K562 (cell line): Measurements from ENCODE around the gene CLCN5. TPM values are rescaled to one million over a fixed set of nuclear protein-coding genes. Genes with fewer than 3 reads are reported as not detected.

Source experiments
- ATAC-seq: fragments of 200-7000 bp; cut with Tn5 transposase; 3 replicates; pipeline ENCODE4 v1.9.1; 2020; ENCODE audit warnings: moderate library complexity
- BruUV-seq: library from RNA; stranded (reverse); fragments of 400-500 nt; replicated peaks from 2 replicates; lab custom pipeline; 2021; lab: Mats Ljungman, UMichigan
- CTCF ChIA-PET: fragments of 300-600 bp; formaldehyde crosslinking; extraction: SDS; loops from one replicate; lab custom pipeline; 2021; ENCODE audit warnings: low intra/inter-chr PET ratio; lab: Yijun Ruan, JAX
- POLR2A ChIA-PET: fragments of 300-600, 350-650 bp; sonication (Branson Sonifier 250); formaldehyde crosslinking; extraction: SDS; loops from one replicate; lab custom pipeline; 2021; ENCODE audit warnings: antibody characterized with exemption, inconsistent platforms; lab: Yijun Ruan, JAX
- DNase-seq, 4 experiments: peaks; one replicate each; pipeline versions ENCODE4 v3.0.0 to v3.0.0-alpha.2; 2011 to 2018; ENCODE audit warnings: low spot score in 3 of 4, mixed read lengths in 3 of 4; ENCODE audit errors: extremely low read depth in 1 of 4
- FAIRE-seq: peaks from 2 replicates; lab custom pipeline; 2011; peaks lifted over from hg19 to GRCh38; lab: Jason Lieb, UNC
- H2AFZ ChIP-seq: 2 replicates; pipeline ENCODE4 v1.6.0; 2011; ENCODE audit warnings: low read depth, low read length, control low read depth, inconsistent platforms
- H3K27ac ChIP-seq: fragments of 200-600 bp; 3 replicates; pipeline ENCODE4 v1.8.0; 2011; ENCODE audit warnings: low read depth, mild to moderate bottlenecking, control low read depth, inconsistent platforms, low read length, moderate library complexity, mixed read lengths; ENCODE audit errors: extremely low read depth
- H3K27me3 ChIP-seq, 2 experiments: fragments of 300-600 bp in 1 of 2; 2 replicates in 1 of 2; 3 replicates in 1 of 2; pipeline versions ENCODE4 v1.6.0 to v1.8.0; 2011; ENCODE audit warnings: inconsistent platforms in 2 of 2, low read length in 2 of 2, mild to moderate bottlenecking in 1 of 2, mixed read lengths in 1 of 2, moderate library complexity in 1 of 2; ENCODE audit not compliant: control insufficient read depth in 2 of 2, insufficient read depth in 2 of 2
- H3K36me3 ChIP-seq: fragments of 300-600 bp; 3 replicates; pipeline ENCODE4 v1.8.0; 2011; ENCODE audit warnings: mild to moderate bottlenecking, low read length, inconsistent platforms; ENCODE audit not compliant: control insufficient read depth, insufficient read depth
- H3K4me1 ChIP-seq, 2 experiments: fragments of 200-600 bp in 1 of 2; replicated peaks in 1 of 2; 2 replicates in 1 of 2; 3 replicates in 1 of 2; pipeline versions ENCODE4 v1.5.1 to v1.8.0; 2011; ENCODE audit warnings: inconsistent platforms in 2 of 2, low read length in 2 of 2, mild to moderate bottlenecking in 1 of 2, mixed read lengths in 1 of 2, moderate library complexity in 1 of 2; ENCODE audit not compliant: control insufficient read depth in 2 of 2, insufficient read depth in 2 of 2
- H3K4me2 ChIP-seq: 2 replicates; pipeline ENCODE4 v1.6.1; 2011; ENCODE audit warnings: low read length, control low read depth, inconsistent platforms, mixed read lengths; ENCODE audit not compliant: insufficient read depth
- H3K4me3 ChIP-seq: fragments of 200-600 bp; sonication (generic), shearing (Covaris generic); 2 replicates; pipeline ENCODE4 v1.5.1; 2016; ENCODE audit warnings: control low read depth, inconsistent platforms
- H3K79me2 ChIP-seq: fragments of 200-600 bp; 3 replicates; pipeline ENCODE4 v1.8.0; 2011; ENCODE audit warnings: low read length, inconsistent platforms; ENCODE audit not compliant: control insufficient read depth, insufficient read depth
- H3K9ac ChIP-seq, 2 experiments: 2 replicates each; pipeline versions ENCODE4 v1.6.0 to v1.6.1; 2011; ENCODE audit warnings: low read depth in 2 of 2, low read length in 2 of 2, control low read depth in 1 of 2, inconsistent platforms in 1 of 2, mild to moderate bottlenecking in 1 of 2, mixed read lengths in 1 of 2; ENCODE audit not compliant: insufficient read depth in 1 of 2
- H3K9me1 ChIP-seq: one replicate; pipeline ENCODE4 v1.6.0; 2011; ENCODE audit warnings: inconsistent platforms, mild to moderate bottlenecking, low read length, moderate library complexity; ENCODE audit not compliant: control insufficient read depth, insufficient read depth
- H3K9me3 ChIP-seq: replicated peaks from 2 replicates; pipeline ENCODE4 v1.5.1; 2011; ENCODE audit warnings: low read depth, low read length, inconsistent platforms; ENCODE audit not compliant: control insufficient read depth, insufficient read depth
- H4K20me1 ChIP-seq: replicated peaks from 2 replicates; pipeline ENCODE4 v1.6.1; 2011; ENCODE audit warnings: low read length, inconsistent platforms, mixed read lengths; ENCODE audit not compliant: control insufficient read depth, insufficient read depth
- E2F5 ChIP-seq: sonication (generic); formaldehyde crosslinking; IDR thresholded peaks from 2 replicates; pipeline ENCODE4 v1.8.0; 2022; ENCODE audit warnings: mild to moderate bottlenecking, missing genetic modification reagents
- HMGN3 ChIP-seq: IDR thresholded peaks from 2 replicates; pipeline ENCODE4 v1.6.1; 2011; ENCODE audit warnings: borderline replicate concordance, low read depth, mild to moderate bottlenecking, mixed read lengths, low read length; ENCODE audit not compliant: insufficient read length; ENCODE audit errors: extremely low read depth
- HNRNPH1 ChIP-seq: fragments of 200-400 bp; formaldehyde crosslinking; optimal IDR thresholded peaks from 2 replicates; pipeline ENCODE3; 2017; ENCODE audit warnings: low read depth, mild to moderate bottlenecking, low read length, moderate library complexity
- KLF13 ChIP-seq: fragments of 450-650 bp; IDR thresholded peaks from 2 replicates; pipeline ENCODE4 v1.6.1; 2016; ENCODE audit warnings: missing genetic modification characterization, low read depth, mild to moderate bottlenecking, missing compliant biosample characterization, moderate library complexity, borderline replicate concordance
- MTA2 ChIP-seq: fragments of 450-650 bp; IDR thresholded peaks from 2 replicates; pipeline ENCODE4 v1.6.1; 2016; ENCODE audit warnings: low read depth
- NFE2L1 ChIP-seq: fragments of 450-650 bp; IDR thresholded peaks from 2 replicates; pipeline ENCODE4 v1.6.1; 2016; ENCODE audit warnings: missing genetic modification characterization, low read depth, mild to moderate bottlenecking, missing compliant biosample characterization, moderate library complexity, borderline replicate concordance
- SAFB ChIP-seq: fragments of 200-400 bp; formaldehyde crosslinking; IDR thresholded peaks from 2 replicates; pipeline ENCODE4 v1.6.1; 2017; ENCODE audit warnings: low read depth, low read length, borderline replicate concordance
- SNAPC5 ChIP-seq: fragments of 250-450 bp; sonication (Bioruptor Pico); IDR thresholded peaks from 2 replicates; pipeline ENCODE4 v1.8.0; 2021; ENCODE audit warnings: moderate library complexity, mild to moderate bottlenecking, inconsistent platforms
- SRF ChIP-seq, 2 experiments: fragments of 250-450, 450-650 bp in 1 of 2; sonication (Bioruptor Pico) in 1 of 2; sonication (generic) in 1 of 2; formaldehyde crosslinking; IDR thresholded peaks; 2 replicates each; pipeline versions ENCODE4 v1.5.0 to v1.5.1; 2020 to 2022; ENCODE audit warnings: mild to moderate bottlenecking in 1 of 2, missing genetic modification reagents in 1 of 2
- TEAD1 ChIP-seq, 2 experiments: fragments of 450-650 bp in 1 of 2; sonication (generic) in 1 of 2; formaldehyde crosslinking; IDR thresholded peaks; 2 replicates each; pipeline versions ENCODE4 v1.4.0 to v1.8.0; 2020 to 2022; ENCODE audit warnings: mild to moderate bottlenecking in 2 of 2, missing genetic modification reagents in 1 of 2
- TFE3 ChIP-seq: fragments of 450-650 bp; formaldehyde crosslinking; IDR thresholded peaks from 2 replicates; pipeline ENCODE4 v1.4.0; 2020; ENCODE audit warnings: mild to moderate bottlenecking, mixed read lengths
- XRCC4 ChIP-seq: IDR thresholded peaks from one replicate; pipeline ENCODE4 v1.6.1; 2011; ENCODE audit not compliant: insufficient read depth, insufficient read length; ENCODE audit errors: extremely low read depth
- ZBTB34 ChIP-seq: fragments of 250-450 bp; sonication (Bioruptor Pico); IDR thresholded peaks from 2 replicates; pipeline ENCODE4 v1.8.0; 2021; ENCODE audit warnings: mild to moderate bottlenecking, moderate library complexity
- ZFP36 ChIP-seq: fragments of 150-350 bp; IDR thresholded peaks from 2 replicates; pipeline ENCODE4 v1.6.1; 2018; ENCODE audit warnings: low read length, low read depth; ENCODE audit not compliant: partially characterized antibody
- ZNF12 ChIP-seq: sonication (generic); formaldehyde crosslinking; IDR thresholded peaks from 2 replicates; pipeline ENCODE4 v1.4.0; 2020; ENCODE audit warnings: mild to moderate bottlenecking, missing genetic modification reagents
- ZNF197 ChIP-seq: fragments of 200-800 bp; sonication (Bioruptor generic); IDR thresholded peaks from 2 replicates; pipeline ENCODE4 v1.6.1; 2016; ENCODE audit warnings: low read depth, missing genetic modification characterization, missing compliant biosample characterization
- WGBS: fragments of 100-300 bp; shearing (Covaris generic); methylation state at CpG from one replicate; pipeline ENCODE4 v1.1.6; 2016; ENCODE audit warnings: low coverage, mixed read lengths; ENCODE audit not compliant: insufficient coverage; ENCODE audit errors: missing lambda C conversion rate; 5-methylcytosine and 5-hydroxymethylcytosine counted together
- in situ Hi-C: fragments of 300-500 bp; cut with MboI; formaldehyde crosslinking; loops from 4 replicates; pipeline ENCODE4 v1.15.0; 2018; ENCODE audit warnings: inconsistent platforms, mixed read lengths
- intact Hi-C: fragments of 100-400 bp; cut with micrococcal nuclease; formaldehyde crosslinking; loops from 2 replicates; pipeline ENCODE4 v1.14.2; 2022
- polyA plus RNA-seq, 8 experiments: library from polyadenylated mRNA; depleted of rRNA in 4 of 8; stranded (reverse) in 5 of 8; unstranded in 3 of 8; fragments of >200 nt; fragmentation: Nextera tagmentation in 2 of 8; fragmentation: Illumina TruSeq in 1 of 8; extraction: Ambion mirVana in 2 of 8; extraction: Trizol in 1 of 8; gene quantifications; 2 replicates each; pipeline versions ENCODE4 v1.2.1 to v1.2.3, GENCODE V29; 2011 to 2014; ENCODE audit warnings: inconsistent platforms in 1 of 8, missing spikeins in 1 of 8
- total RNA-seq, 7 experiments: library from RNA; depleted of rRNA in 6 of 7; stranded (reverse); fragments of >200 nt in 6 of 7; fragmentation: Illumina TruSeq in 2 of 7; extraction: Trizol in 2 of 7; gene quantifications; 2 replicates each; pipeline versions ENCODE4 v1.2.1 to v1.2.3, GENCODE V29; 2011 to 2021; ENCODE audit warnings: low replicate concordance in 1 of 7

CLCN5 gene
- total and polyA plus RNA-seq, 9 of the 15 experiments (the other 6 are each of a cell fraction or from before 2014, with no cell fraction given) = 0.94 to 11.8 (median 7.1) TPM

- CTCF ChIA-PET = no interaction called here
- H3K9me3 ChIP-seq = no peaks in the 10 kb centered on the region
- intact Hi-C loops = no loop called here
- no peak for ATAC-seq
- H3K4me2 ChIP-seq = no peak overlapping the region
- H3K9me1 ChIP-seq = no peaks in the 10 kb centered on the region
- no peak for DNase-seq
- no peak for FAIRE-seq
- TF ChIP-seq E2F5 (CRISPR knock-in tag) (no peak), SNAPC5 (CRISPR knock-in tag) (no peak), ZNF197 (CRISPR knock-in tag) (no peak), SAFB (no peak), MTA2 (no peak), ZFP36 (no peak), XRCC4 (no peak), TFE3 (no peak), HNRNPH1 (no peak), ZBTB34 (CRISPR knock-in tag) (no peak), KLF13 (tag) (no peak), ZNF12 (CRISPR knock-in tag) (no peak), NFE2L1 (tag) (no peak), HMGN3 (no peak), TEAD1 (CRISPR knock-in tag; IDR thresholded peaks at IDR 0.05) (no peak), SRF (CRISPR knock-in tag; IDR thresholded peaks at IDR 0.05) (no peak)
- TF ChIP-seq, all 486 proteins: peak for 0
- H4K20me1 ChIP-seq = no peaks in the 10 kb centered on the region
- no peak overlapping the region for H3K9ac ChIP-seq
- in situ Hi-C loops = no loop called here
- BruUV-seq = no TSS peak
- H3K4me3 ChIP-seq = no peak overlapping the region
- 42% methylated on average over 2 of the region's 2 CpGs for WGBS
- H2AFZ ChIP-seq = no peak overlapping the region
- POLR2A ChIA-PET = no interaction called here
- no peaks in the 10 kb centered on the region for H3K4me1 ChIP-seq
- no peaks in the 10 kb centered on the region for H3K36me3 ChIP-seq
- H3K27me3 ChIP-seq = no peaks in the 10 kb centered on the region
- H3K79me2 ChIP-seq = no peaks in the 10 kb centered on the region
- H3K27ac ChIP-seq = no peak overlapping the region
Observed at GRCh38 chrX:49970674-49971073, 48.3 kb downstream of the CLCN5 start.
